Measurements from ENCODE around the gene RAB1A. TPM values are rescaled to one million over a fixed set of nuclear protein-coding genes. Genes with fewer than 3 reads are reported as not detected.

RAB1A gene
- total RNA-seq, 1 experiment from 2014 or later: 108 TPM

GRCh38 chr2:65062843-65063825, 66.8 kb downstream of the RAB1A start:
- DNase-seq (ENCODE audit: low read depth): no peak

GRCh38 chr2:65061910-65062339, 68.0 kb downstream of the RAB1A start:
- no peak for DNase-seq (ENCODE audit: low read depth)

GRCh38 chr2:65061146-65061909, 68.6 kb downstream of the RAB1A start:
- no peak for DNase-seq (ENCODE audit: low read depth)

- DNase-seq (ENCODE audit: low read depth): no peak
Measured at GRCh38 chr2:65059071-65059470, 70.8 kb downstream of the RAB1A start.

- DNase-seq (ENCODE audit: low read depth): peak; percentile 51
Measured at GRCh38 chr2:65057391-65058052, 72.4 kb downstream of the RAB1A start.

GRCh38 chr2:65057054-65057375, 72.9 kb downstream of the RAB1A start:
- DNase-seq (ENCODE audit: low read depth): no peak

GRCh38 chr2:65056215-65057053, 73.5 kb downstream of the RAB1A start, which contains the start of gene CEP68:
CEP68 (plus strand) TSS chr2:65056416; CDS start chr2:65069445, 13,029 bp downstream.
- peak; percentile 96 for DNase-seq (ENCODE audit: low read depth)

GRCh38 chr2:65055422-65056214, 74.3 kb downstream of the RAB1A start:
- DNase-seq (ENCODE audit: low read depth): no peak

GRCh38 chr2:65054749-65055421, 75.0 kb downstream of the RAB1A start:
- DNase-seq (ENCODE audit: low read depth): no peak

- no peak for DNase-seq (ENCODE audit: low read depth)
Measured at GRCh38 chr2:65053199-65053598, 76.7 kb downstream of the RAB1A start.

GRCh38 chr2:65050931-65051330, 79.0 kb downstream of the RAB1A start:
- peak; percentile 62 for DNase-seq (ENCODE audit: low read depth)

GRCh38 chr2:65049010-65049639, 80.8 kb downstream of the RAB1A start:
- no peak for DNase-seq (ENCODE audit: low read depth)

- no peak for DNase-seq (ENCODE audit: low read depth)
Measured at GRCh38 chr2:65046633-65047407, 83.1 kb downstream of the RAB1A start.

- DNase-seq (ENCODE audit: low read depth): peak; percentile 61
Measured at GRCh38 chr2:65045651-65046050, 84.3 kb downstream of the RAB1A start.

GRCh38 chr2:65044097-65044735, 85.7 kb downstream of the RAB1A start:
- no peak for DNase-seq (ENCODE audit: low read depth)

GRCh38 chr2:65043001-65043400, 86.9 kb downstream of the RAB1A start:
- no peak for DNase-seq (ENCODE audit: low read depth)
